WERI-Rb-1 (cell line): ENCODE data around the gene ENTPD1.

Source experiments
- DNase-seq: peaks from one replicate; pipeline ENCODE4 v3.0.0-alpha.2; 2020
- H3K27ac ChIP-seq: fragments of 250-450 bp; sonication (Bioruptor Pico); 2 replicates; pipeline ENCODE4 v1.5.1; 2020; ENCODE audit warnings: mild to moderate bottlenecking, moderate library complexity
- H3K27me3 ChIP-seq: fragments of 250-450 bp; sonication (Bioruptor Pico); 2 replicates; pipeline ENCODE4 v1.5.1; 2021; ENCODE audit warnings: mild to moderate bottlenecking, low read depth, moderate library complexity; ENCODE audit not compliant: insufficient read depth, severe bottlenecking
- H3K36me3 ChIP-seq: fragments of 250-450 bp; sonication (Bioruptor Pico); 2 replicates; pipeline ENCODE4 v1.5.1; 2020; ENCODE audit warnings: mild to moderate bottlenecking, moderate library complexity
- H3K4me3 ChIP-seq: 2 replicates; pipeline ENCODE4 v1.5.1; 2011; ENCODE audit warnings: low read depth, mild to moderate bottlenecking, control low read depth, low read length
- H3K9me3 ChIP-seq: fragments of 250-450 bp; sonication (Bioruptor Pico); 2 replicates; pipeline ENCODE4 v1.5.1; 2021; ENCODE audit warnings: mild to moderate bottlenecking, moderate library complexity; ENCODE audit not compliant: severe bottlenecking
- CTCF ChIP-seq: IDR thresholded peaks from 2 replicates; pipeline ENCODE4 v1.5.1; 2011; ENCODE audit warnings: low read depth, mild to moderate bottlenecking, control low read depth, inconsistent platforms, low read length

ENTPD1 gene

GRCh38 chr10:95784279-95784913 lies 28.4 kb downstream of the ENTPD1 start:
- Histone ChIP-seq H3K27me3 (no peaks in the 10 kb centered on the region), H3K4me3 (no peak overlapping the region), H3K27ac (no peak overlapping the region), H3K9me3 (no peaks in the 10 kb centered on the region), H3K36me3 (no peaks in the 10 kb centered on the region)
- TF ChIP-seq CTCF: no peak
- DNase-seq: no peak

GRCh38 chr10:95785317-95785716 lies 29.4 kb downstream of the ENTPD1 start:
- H3K9me3 ChIP-seq: no peaks in the 10 kb centered on the region
- H3K27me3 ChIP-seq: no peaks in the 10 kb centered on the region
- DNase-seq: no peak
- H3K36me3 ChIP-seq: no peaks in the 10 kb centered on the region
- no peak for TF ChIP-seq CTCF
- H3K27ac ChIP-seq: no peak overlapping the region
- H3K4me3 ChIP-seq: no peak overlapping the region

- Histone ChIP-seq H3K27ac (no peak overlapping the region), H3K27me3 (no peaks in the 10 kb centered on the region), H3K4me3 (no peak overlapping the region), H3K36me3 (no peaks in the 10 kb centered on the region), H3K9me3 (no peaks in the 10 kb centered on the region)
- no peak for DNase-seq
- no peak for TF ChIP-seq CTCF
These were observed 30.1 kb downstream of the ENTPD1 start for GRCh38 chr10:95785942-95786669.

GRCh38 chr10:95787447-95787846 lies 31.5 kb downstream of the ENTPD1 start:
- no peaks in the 10 kb centered on the region for H3K9me3 ChIP-seq
- no peak for TF ChIP-seq CTCF
- H3K36me3 ChIP-seq: no peaks in the 10 kb centered on the region
- no peak overlapping the region for H3K4me3 ChIP-seq
- no peak for DNase-seq
- no peak overlapping the region for H3K27ac ChIP-seq
- no peaks in the 10 kb centered on the region for H3K27me3 ChIP-seq

- Histone ChIP-seq H3K27me3 (no peaks in the 10 kb centered on the region), H3K36me3 (no peaks in the 10 kb centered on the region), H3K4me3 (no peak overlapping the region), H3K9me3 (no peaks in the 10 kb centered on the region), H3K27ac (no peak overlapping the region)
- no peak for DNase-seq
- no peak for TF ChIP-seq CTCF
These were observed 32.9 kb downstream of the ENTPD1 start for GRCh38 chr10:95788830-95789229.
